ENCODE measurements around the gene CNGA2. TPM values are rescaled to one million over a fixed set of nuclear protein-coding genes. Genes with fewer than 3 reads are reported as not detected.

The CNGA2 gene
- total and polyA plus RNA-seq, 12 donors: not detected

GRCh38 chrX:151701071-151701470, 33.5 kb upstream of the CNGA2 start:
- H3K27me3 ChIP-seq: peaks cover 4% of the 10 kb centered on the region
- intact Hi-C loops (cut with DNase I): no loop called here
- H3K27ac ChIP-seq: no peak overlapping the region
- DNase-seq: no peak
- 90 to 96% (median 94%) methylated on average over 4 of the region's 4 CpGs for WGBS, 4 donors
- no peaks in the 10 kb centered on the region for H3K4me1 ChIP-seq (replicated peaks in 1 of 2)
- no peak overlapping the region for H3K4me3 ChIP-seq
- no peaks in the 10 kb centered on the region for H3K9me3 ChIP-seq (replicated peaks in 1 of 3)
- no peak for TF ChIP-seq POLR2A (IDR thresholded peaks at IDR 0.05)
- no peak for TF ChIP-seq CTCF (IDR thresholded peaks at IDR 0.05)
- H3K36me3 ChIP-seq (replicated peaks in 1 of 2): no peaks in the 10 kb centered on the region

- TF ChIP-seq CTCF (IDR thresholded peaks at IDR 0.05) (no peak), POLR2A (IDR thresholded peaks at IDR 0.05) (no peak)
- Histone ChIP-seq H3K27me3 (no peaks in the 10 kb centered on the region), H3K4me3 (no peak overlapping the region), H3K27ac (no peak overlapping the region), H3K36me3 (replicated peaks in 1 of 2) (no peaks in the 10 kb centered on the region), H3K9me3 (replicated peaks in 1 of 3) (no peaks in the 10 kb centered on the region), H3K4me1 (replicated peaks in 1 of 2) (no peaks in the 10 kb centered on the region)
- no peak for DNase-seq
- intact Hi-C loops (cut with DNase I): no loop called here
- WGBS, 4 donors: 80 to 87% (median 84%) methylated on average over 7 of the region's 7 CpGs
Observed at GRCh38 chrX:151701531-151701930, 33.0 kb upstream of the CNGA2 start.

GRCh38 chrX:151702026-151702714, 32.4 kb upstream of the CNGA2 start:
- H3K4me1 ChIP-seq (replicated peaks in 1 of 2): no peaks in the 10 kb centered on the region
- H3K27ac ChIP-seq: no peak overlapping the region
- no peaks in the 10 kb centered on the region for H3K36me3 ChIP-seq (replicated peaks in 1 of 2)
- H3K27me3 ChIP-seq: no peaks in the 10 kb centered on the region
- H3K4me3 ChIP-seq: no peak overlapping the region
- TF ChIP-seq POLR2A (IDR thresholded peaks at IDR 0.05) (no peak), CTCF (IDR thresholded peaks at IDR 0.05) (no peak)
- no peaks in the 10 kb centered on the region for H3K9me3 ChIP-seq (replicated peaks in 1 of 3)
- WGBS, 4 donors: 83 to 94% (median 86%) methylated on average over 5 to 9 of the region's 9 CpGs
- DNase-seq: no peak
- intact Hi-C loops (cut with DNase I): no loop called here

- intact Hi-C loops (cut with DNase I): no loop called here
- H3K27ac ChIP-seq: no peak overlapping the region
- H3K4me1 ChIP-seq (replicated peaks in 1 of 2): no peaks in the 10 kb centered on the region
- H3K4me3 ChIP-seq: no peak overlapping the region
- no peaks in the 10 kb centered on the region for H3K27me3 ChIP-seq
- DNase-seq: no peak
- H3K9me3 ChIP-seq (replicated peaks in 1 of 3): no peaks in the 10 kb centered on the region
- WGBS, 4 donors: 62 to 82% (median 68%) methylated on average over 4 to 7 of the region's 7 CpGs
- no peaks in the 10 kb centered on the region for H3K36me3 ChIP-seq (replicated peaks in 1 of 2)
- TF ChIP-seq CTCF (IDR thresholded peaks at IDR 0.05) (no peak), POLR2A (IDR thresholded peaks at IDR 0.05) (no peak)
Observed at GRCh38 chrX:151702741-151703340, 31.7 kb upstream of the CNGA2 start.
